NCI-H526 (cell line): ENCODE measurements around the gene ERC1.

Source experiments
- DNase-seq, 2 experiments: peaks; one replicate each; lab custom pipeline; 2025; lab: John Stamatoyannopoulos, UW

Gene ERC1

GRCh38 chr12:1444142-1444516 is 453.1 kb downstream of the ERC1 start:
- DNase-seq, result no peak

GRCh38 chr12:1445807-1446206 is 454.8 kb downstream of the ERC1 start:
- DNase-seq, result no peak

GRCh38 chr12:1448336-1448735 is 457.3 kb downstream of the ERC1 start:
- no peak for DNase-seq

GRCh38 chr12:1453810-1454209 is 462.8 kb downstream of the ERC1 start:
- DNase-seq, result no peak

- no peak for DNase-seq
Observed at GRCh38 chr12:1456885-1457284, 465.9 kb downstream of the ERC1 start.

- no peak for DNase-seq
Observed at GRCh38 chr12:1457901-1458300, 466.9 kb downstream of the ERC1 start.

GRCh38 chr12:1459339-1459738 is 468.3 kb downstream of the ERC1 start:
- no peak for DNase-seq

GRCh38 chr12:1463073-1463905 is 472.3 kb downstream of the ERC1 start:
- DNase-seq, result no peak

GRCh38 chr12:1464925-1465324 is 473.9 kb downstream of the ERC1 start:
- DNase-seq, result no peak

- DNase-seq, result no peak
Observed at GRCh38 chr12:1465990-1466389, 475.0 kb downstream of the ERC1 start.

- no peak for DNase-seq
Observed at GRCh38 chr12:1466481-1467154, 475.6 kb downstream of the ERC1 start.

GRCh38 chr12:1467710-1468109 is 476.7 kb downstream of the ERC1 start:
- no peak for DNase-seq

- no peak for DNase-seq
Observed at GRCh38 chr12:1469070-1469469, 478.0 kb downstream of the ERC1 start.

- no peak for DNase-seq
Observed at GRCh38 chr12:1470051-1470450, 479.0 kb downstream of the ERC1 start.

- no peak for DNase-seq
Observed at GRCh38 chr12:1471224-1471623, 480.2 kb downstream of the ERC1 start.

GRCh38 chr12:1473418-1473817 is 482.4 kb downstream of the ERC1 start:
- no peak for DNase-seq

GRCh38 chr12:1474041-1474573 is 483.1 kb downstream of the ERC1 start:
- no peak for DNase-seq

GRCh38 chr12:1474574-1475153 is 483.6 kb downstream of the ERC1 start:
- DNase-seq, result no peak

- no peak for DNase-seq
Observed at GRCh38 chr12:1479645-1480044, 488.6 kb downstream of the ERC1 start.

- no peak for DNase-seq
Observed at GRCh38 chr12:1481326-1481725, 490.3 kb downstream of the ERC1 start.

- no peak for DNase-seq
Observed at GRCh38 chr12:1481906-1482305, 490.9 kb downstream of the ERC1 start.

GRCh38 chr12:1488908-1489381 is 497.9 kb downstream of the ERC1 start:
- DNase-seq, result no peak
